ENCODE data around the gene MVB12B.

DNA sequence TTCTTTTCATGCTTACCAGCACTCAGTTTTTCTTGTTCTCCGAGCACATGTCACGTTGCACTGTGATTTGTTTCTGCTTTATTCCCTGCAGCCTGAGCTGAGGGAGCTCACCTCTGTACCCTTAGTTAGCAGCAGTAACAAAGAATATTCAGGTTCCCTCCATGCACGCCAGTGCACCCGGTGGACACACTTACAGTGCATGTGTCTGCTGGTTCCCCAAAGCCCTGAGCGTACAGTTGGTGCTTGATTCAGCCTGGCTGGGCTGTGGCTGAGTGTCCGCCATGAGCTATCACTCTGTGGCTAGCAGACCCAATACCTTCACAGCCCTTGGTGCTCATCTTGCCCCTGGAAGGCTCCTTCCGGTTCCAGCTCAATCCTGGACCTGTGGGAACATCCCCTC lies 93.5 kb downstream of the MVB12B start:
- TF ChIP-seq, protein P1, sequence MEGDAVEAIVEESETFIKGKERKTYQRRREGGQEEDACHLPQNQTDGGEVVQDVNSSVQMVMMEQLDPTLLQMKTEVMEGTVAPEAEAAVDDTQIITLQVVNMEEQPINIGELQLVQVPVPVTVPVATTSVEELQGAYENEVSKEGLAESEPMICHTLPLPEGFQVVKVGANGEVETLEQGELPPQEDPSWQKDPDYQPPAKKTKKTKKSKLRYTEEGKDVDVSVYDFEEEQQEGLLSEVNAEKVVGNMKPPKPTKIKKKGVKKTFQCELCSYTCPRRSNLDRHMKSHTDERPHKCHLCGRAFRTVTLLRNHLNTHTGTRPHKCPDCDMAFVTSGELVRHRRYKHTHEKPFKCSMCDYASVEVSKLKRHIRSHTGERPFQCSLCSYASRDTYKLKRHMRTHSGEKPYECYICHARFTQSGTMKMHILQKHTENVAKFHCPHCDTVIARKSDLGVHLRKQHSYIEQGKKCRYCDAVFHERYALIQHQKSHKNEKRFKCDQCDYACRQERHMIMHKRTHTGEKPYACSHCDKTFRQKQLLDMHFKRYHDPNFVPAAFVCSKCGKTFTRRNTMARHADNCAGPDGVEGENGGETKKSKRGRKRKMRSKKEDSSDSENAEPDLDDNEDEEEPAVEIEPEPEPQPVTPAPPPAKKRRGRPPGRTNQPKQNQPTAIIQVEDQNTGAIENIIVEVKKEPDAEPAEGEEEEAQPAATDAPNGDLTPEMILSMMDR (IDR thresholded peaks at IDR 0.05) = no peak
- TF ChIP-seq POLR2A (IDR thresholded peaks at IDR 0.05) = no peak
